Mesendoderm (in vitro differentiated cells): ENCODE results near the gene VSNL1.

Source experiments
- DNase-seq: peaks from one replicate; pipeline ENCODE4 v3.0.0; 2013
- H2AK5ac ChIP-seq: 2 replicates; pipeline ENCODE4 v1.6.1; 2013; ENCODE audit warnings: low read length, inconsistent platforms
- H2BK120ac ChIP-seq: 2 replicates; pipeline ENCODE4 v1.6.1; 2013; ENCODE audit warnings: low read depth, mild to moderate bottlenecking, low read length, moderate library complexity, mixed read lengths
- H2BK15ac ChIP-seq: replicated peaks from 2 replicates; pipeline ENCODE4 v1.6.1; 2013; ENCODE audit warnings: low read depth, mild to moderate bottlenecking, moderate library complexity
- H2BK5ac ChIP-seq: 2 replicates; pipeline ENCODE4 v1.6.1; 2013; ENCODE audit warnings: low read length, inconsistent platforms
- H3K18ac ChIP-seq: 2 replicates; pipeline ENCODE4 v1.6.1; 2013; ENCODE audit warnings: mild to moderate bottlenecking, low read length, mixed read lengths
- H3K23ac ChIP-seq: one replicate; pipeline ENCODE4 v1.6.1; 2013; ENCODE audit warnings: low read length
- H3K27ac ChIP-seq: 2 replicates; pipeline ENCODE4 v1.5.1; 2013; ENCODE audit warnings: low read depth, mild to moderate bottlenecking, inconsistent platforms, low read length, moderate library complexity
- H3K27me3 ChIP-seq: 2 replicates; pipeline ENCODE4 v1.6.1; 2013; ENCODE audit warnings: low read length, control low read depth, mild to moderate bottlenecking, inconsistent platforms; ENCODE audit not compliant: insufficient read depth, poor library complexity
- H3K36me3 ChIP-seq: 2 replicates; pipeline ENCODE4 v1.6.1; 2013; ENCODE audit warnings: low read length, inconsistent platforms; ENCODE audit not compliant: control insufficient read depth, insufficient read depth
- H3K4ac ChIP-seq: one replicate; pipeline ENCODE4 v1.6.1; 2013; ENCODE audit warnings: low read depth, mild to moderate bottlenecking, low read length, moderate library complexity
- H3K4me1 ChIP-seq: 2 replicates; pipeline ENCODE4 v1.6.1; 2013; ENCODE audit warnings: low read depth, low read length, inconsistent platforms; ENCODE audit not compliant: control insufficient read depth
- H3K4me2 ChIP-seq: 2 replicates; pipeline ENCODE4 v1.6.1; 2013; ENCODE audit warnings: low read length
- H3K4me3 ChIP-seq: 2 replicates; pipeline ENCODE4 v1.5.1; 2013; ENCODE audit warnings: mild to moderate bottlenecking, low read length
- H3K56ac ChIP-seq: one replicate; pipeline ENCODE4 v1.6.1; 2013; ENCODE audit warnings: low read length
- H3K79me1 ChIP-seq: 2 replicates; pipeline ENCODE4 v1.6.1; 2013; ENCODE audit warnings: low read length, inconsistent platforms
- H3K79me2 ChIP-seq: 2 replicates; pipeline ENCODE4 v1.6.1; 2013; ENCODE audit warnings: mild to moderate bottlenecking, low read length; ENCODE audit not compliant: control insufficient read depth, insufficient read depth
- H3K9ac ChIP-seq: 2 replicates; pipeline ENCODE4 v1.6.1; 2013; ENCODE audit warnings: low read length, inconsistent platforms
- H4K5ac ChIP-seq: one replicate; pipeline ENCODE4 v1.6.1; 2013; ENCODE audit warnings: low read length
- H4K8ac ChIP-seq: one replicate; pipeline ENCODE4 v1.6.1; 2013; ENCODE audit warnings: low read depth, mild to moderate bottlenecking, control low read depth, low read length, moderate library complexity
- WGBS: extraction: QIAGEN DNeasy Blood & Tissue Kit; methylation state at CpG from one replicate; pipeline ENCODE4 v1.1.7; 2013; ENCODE audit warnings: low lambda C conversion rate, missing lambda C conversion rate; ENCODE audit not compliant: insufficient coverage; ENCODE audit errors: extremely low coverage; 5-methylcytosine and 5-hydroxymethylcytosine counted together

VSNL1 gene

DNA sequence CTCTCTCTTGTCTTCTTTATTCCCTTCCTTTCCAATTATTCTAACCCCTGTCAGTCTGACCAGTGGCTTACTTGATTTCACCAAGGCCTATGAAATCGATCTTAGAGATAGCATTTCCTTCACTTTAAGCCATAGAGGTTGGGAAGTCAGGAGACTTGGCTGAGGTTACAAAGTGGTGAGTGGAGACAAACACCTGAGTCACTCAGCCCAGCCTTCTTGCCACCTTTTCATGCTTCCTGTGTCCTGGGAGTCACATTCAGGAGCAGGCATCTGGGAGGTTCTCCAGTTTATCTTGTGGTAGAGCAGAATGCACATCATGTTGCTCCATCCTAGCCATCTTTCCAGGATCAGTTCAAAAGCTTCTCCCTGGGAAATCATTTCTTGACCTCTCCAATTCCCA is 59.1 kb downstream of the VSNL1 start:
- H3K4ac ChIP-seq: no peak overlapping the region
- no peak for DNase-seq

DNA sequence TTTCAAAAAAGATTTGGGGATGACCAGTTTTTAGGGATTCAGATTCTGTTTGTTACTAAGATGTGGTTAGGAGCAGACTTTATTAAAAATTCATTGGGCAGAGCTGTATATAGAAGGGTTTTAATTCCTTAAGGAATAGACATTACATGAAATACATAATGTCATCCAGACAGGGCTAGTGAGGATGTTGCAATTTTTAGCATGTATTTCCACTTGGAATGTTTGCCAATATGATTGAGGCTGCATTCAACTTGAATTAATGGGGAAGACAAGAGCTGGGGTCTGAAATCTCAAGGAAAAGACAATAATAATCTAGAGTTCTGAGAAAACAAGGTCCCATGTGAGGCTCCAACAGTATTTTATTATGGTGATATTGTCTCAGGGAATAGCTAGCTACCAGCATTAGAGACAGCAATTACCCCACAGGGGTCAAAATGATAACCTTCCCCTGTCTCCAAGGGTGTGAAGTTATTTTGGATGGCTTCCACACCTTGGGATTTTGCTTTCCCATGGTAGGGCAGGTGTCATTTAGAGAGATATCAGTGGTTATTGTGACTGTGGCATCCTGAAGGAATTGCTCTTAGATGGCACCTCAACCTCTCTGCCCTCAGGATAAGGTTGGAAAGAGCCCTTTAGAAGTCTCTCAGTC is 60.2 kb downstream of the VSNL1 start:
- Histone ChIP-seq H3K56ac (no peak overlapping the region), H3K4ac (no peak overlapping the region), H4K5ac (no peak overlapping the region), H3K4me2 (no peak overlapping the region), H3K4me1 (no peaks in the 10 kb centered on the region), H3K18ac (no peak overlapping the region), H2BK5ac (no peak overlapping the region), H3K27me3 (no peaks in the 10 kb centered on the region), H2BK120ac (no peak overlapping the region), H3K79me1 (no peaks in the 10 kb centered on the region), H3K79me2 (no peaks in the 10 kb centered on the region), H2AK5ac (no peak overlapping the region), H2BK15ac (no peak overlapping the region), H3K23ac (no peak overlapping the region), H3K4me3 (no peak overlapping the region), H3K9ac (no peak overlapping the region), H3K36me3 (no peaks in the 10 kb centered on the region), H3K27ac (no peak overlapping the region), H4K8ac (no peak overlapping the region)
- DNase-seq: peak; percentile 27

More for the DNA sequence above, 59.1 kb downstream of the VSNL1 start:
- no peaks in the 10 kb centered on the region for H3K36me3 ChIP-seq
- H3K27me3 ChIP-seq: no peaks in the 10 kb centered on the region
- H3K4me3 ChIP-seq: no peak overlapping the region
- no peak overlapping the region for H3K56ac ChIP-seq
- no peak overlapping the region for H3K27ac ChIP-seq
- no peak overlapping the region for H3K18ac ChIP-seq
- no peaks in the 10 kb centered on the region for H3K4me1 ChIP-seq
- H3K9ac ChIP-seq: no peak overlapping the region
- H3K79me1 ChIP-seq: no peaks in the 10 kb centered on the region
- H3K23ac ChIP-seq: no peak overlapping the region
- no peak overlapping the region for H4K5ac ChIP-seq
- H2BK120ac ChIP-seq: no peak overlapping the region
- no peak overlapping the region for H2AK5ac ChIP-seq
- H3K79me2 ChIP-seq: no peaks in the 10 kb centered on the region
- WGBS: no CpG with 5 or more reads among the region's 1 CpG
- no peak overlapping the region for H2BK5ac ChIP-seq
- no peak overlapping the region for H2BK15ac ChIP-seq
- no peak overlapping the region for H4K8ac ChIP-seq
- no peak overlapping the region for H3K4me2 ChIP-seq

DNA sequence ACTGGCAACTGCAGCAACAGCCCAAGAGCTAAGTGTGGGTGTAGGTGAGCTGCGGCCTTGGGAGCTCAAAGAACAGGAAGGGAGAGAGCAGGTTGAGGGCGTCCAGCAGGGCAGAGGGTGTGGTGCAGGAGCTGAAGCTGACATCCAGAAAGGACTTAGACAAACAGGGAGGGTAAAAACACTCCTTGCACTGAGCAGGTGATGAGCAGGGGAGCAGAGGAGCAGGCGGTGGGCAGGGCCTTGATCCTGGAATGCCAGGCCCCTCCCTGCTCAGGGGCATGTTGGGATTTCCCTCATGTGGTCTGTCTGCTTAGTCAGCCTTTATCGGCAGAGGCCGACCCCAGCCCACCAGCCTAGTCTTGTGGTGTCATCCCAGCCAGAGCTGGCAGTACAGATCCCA is 63.6 kb downstream of the VSNL1 start:
- no CpG with 5 or more reads among the region's 5 CpGs for WGBS
- H3K4me2 ChIP-seq: no peak overlapping the region
- no peak overlapping the region for H3K23ac ChIP-seq
- no peak overlapping the region for H4K8ac ChIP-seq
- no peak overlapping the region for H2BK5ac ChIP-seq
- H2BK15ac ChIP-seq: no peak overlapping the region
- no peak overlapping the region for H3K18ac ChIP-seq
- no peaks in the 10 kb centered on the region for H3K79me2 ChIP-seq
- H3K27me3 ChIP-seq: no peaks in the 10 kb centered on the region
- no peaks in the 10 kb centered on the region for H3K36me3 ChIP-seq
- no peaks in the 10 kb centered on the region for H3K4me1 ChIP-seq
- no peak overlapping the region for H3K4me3 ChIP-seq
- DNase-seq: peak; percentile 46
- no peak overlapping the region for H2AK5ac ChIP-seq
- H3K27ac ChIP-seq: no peak overlapping the region
- no peak overlapping the region for H3K9ac ChIP-seq
- H2BK120ac ChIP-seq: no peak overlapping the region
- H3K56ac ChIP-seq: no peak overlapping the region
- no peaks in the 10 kb centered on the region for H3K79me1 ChIP-seq
- H3K4ac ChIP-seq: no peak overlapping the region
- no peak overlapping the region for H4K5ac ChIP-seq

DNA sequence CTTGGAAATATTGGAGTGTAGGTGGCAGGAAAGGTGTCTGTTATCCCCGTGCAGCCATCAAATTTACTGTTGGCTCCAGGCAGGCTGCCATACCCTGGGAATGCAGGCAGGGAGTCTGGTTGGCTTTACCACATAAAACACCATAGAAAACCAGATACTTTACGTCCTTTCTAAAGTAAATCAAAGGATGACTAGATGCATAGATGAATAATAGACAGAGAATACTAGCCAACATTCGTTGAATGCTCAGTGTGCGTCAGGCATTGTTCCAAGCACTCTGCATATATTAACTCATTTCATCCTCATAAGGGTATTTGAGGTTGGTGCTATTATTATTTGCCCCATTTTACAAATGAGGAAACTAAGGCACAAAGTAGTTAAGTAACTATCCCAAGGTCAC is 65.2 kb downstream of the VSNL1 start:
- H2AK5ac ChIP-seq: no peak overlapping the region
- no peak overlapping the region for H2BK5ac ChIP-seq
- no peak overlapping the region for H2BK120ac ChIP-seq
- no peak overlapping the region for H3K4me2 ChIP-seq
- no peak for DNase-seq
- H4K5ac ChIP-seq: no peak overlapping the region
- H3K79me2 ChIP-seq: no peaks in the 10 kb centered on the region
- H3K79me1 ChIP-seq: no peaks in the 10 kb centered on the region
- no peak overlapping the region for H3K56ac ChIP-seq
- no peaks in the 10 kb centered on the region for H3K27me3 ChIP-seq
- no peak overlapping the region for H3K23ac ChIP-seq
- no peak overlapping the region for H3K9ac ChIP-seq
- no peak overlapping the region for H2BK15ac ChIP-seq
- H3K4me3 ChIP-seq: no peak overlapping the region
- H3K27ac ChIP-seq: no peak overlapping the region
- H3K18ac ChIP-seq: no peak overlapping the region
- H3K4ac ChIP-seq: no peak overlapping the region
- H3K36me3 ChIP-seq: no peaks in the 10 kb centered on the region
- no peaks in the 10 kb centered on the region for H3K4me1 ChIP-seq
- no peak overlapping the region for H4K8ac ChIP-seq
- WGBS: no CpG with 5 or more reads among the region's 4 CpGs

DNA sequence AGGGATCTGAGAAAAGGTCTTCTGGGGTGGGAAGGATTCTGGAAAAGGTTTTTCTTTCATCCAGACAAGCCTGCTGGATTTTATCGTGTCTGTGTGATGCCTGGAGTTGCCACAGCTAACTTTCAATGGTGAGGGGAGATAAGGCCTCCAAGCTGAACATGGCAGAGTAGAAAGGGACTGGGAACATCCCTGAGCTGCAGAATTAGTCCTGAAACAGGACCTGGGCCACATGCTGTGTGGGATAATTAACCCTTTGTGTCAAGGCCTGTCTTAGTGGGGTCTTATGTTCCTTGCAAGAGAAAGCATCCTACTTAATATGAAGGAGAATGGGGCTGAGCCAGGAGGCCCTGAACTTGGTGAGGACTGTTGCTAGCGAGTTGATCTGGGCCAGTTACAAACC is 66.4 kb downstream of the VSNL1 start:
- no peak overlapping the region for H4K8ac ChIP-seq

DNA sequence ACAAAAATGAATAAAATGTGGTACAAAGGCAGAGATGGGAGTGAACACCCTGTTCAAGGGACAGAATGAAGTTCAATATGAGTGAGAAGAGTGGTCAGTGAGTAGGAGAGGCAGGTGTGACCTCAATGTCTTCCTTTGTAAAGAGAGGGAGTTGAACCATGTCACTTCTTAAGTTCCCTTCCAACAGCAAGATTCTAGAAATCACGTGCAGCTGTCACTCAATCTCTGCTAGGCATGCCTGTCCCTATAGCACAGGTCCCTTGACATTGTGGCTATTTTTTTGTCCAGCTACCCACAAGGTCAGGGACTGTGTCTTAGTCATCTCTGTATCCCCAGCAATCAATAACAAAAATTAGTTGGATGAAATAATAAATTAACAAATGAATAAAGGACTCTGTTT is 66.9 kb downstream of the VSNL1 start:
- no peak overlapping the region for H3K56ac ChIP-seq
- WGBS: no CpG with 5 or more reads among the region's 1 CpG
- H3K79me1 ChIP-seq: no peaks in the 10 kb centered on the region
- no peak overlapping the region for H3K4me2 ChIP-seq
- H3K4me3 ChIP-seq: no peak overlapping the region
- no peak overlapping the region for H2BK120ac ChIP-seq
- H2BK15ac ChIP-seq: no peak overlapping the region
- no peak overlapping the region for H3K27ac ChIP-seq
- no peak overlapping the region for H3K18ac ChIP-seq
- no peaks in the 10 kb centered on the region for H3K79me2 ChIP-seq
- H2AK5ac ChIP-seq: no peak overlapping the region
- H3K36me3 ChIP-seq: no peaks in the 10 kb centered on the region
- no peak overlapping the region for H4K5ac ChIP-seq
- DNase-seq: no peak
- H3K9ac ChIP-seq: no peak overlapping the region
- no peaks in the 10 kb centered on the region for H3K4me1 ChIP-seq
- H3K4ac ChIP-seq: no peak overlapping the region
- H4K8ac ChIP-seq: no peak overlapping the region
- H3K27me3 ChIP-seq: no peaks in the 10 kb centered on the region
- no peak overlapping the region for H2BK5ac ChIP-seq
- H3K23ac ChIP-seq: no peak overlapping the region

More for the DNA sequence above, 66.4 kb downstream of the VSNL1 start:
- H3K79me2 ChIP-seq: no peaks in the 10 kb centered on the region
- WGBS: no CpG with 5 or more reads among the region's 2 CpGs
- H2AK5ac ChIP-seq: no peak overlapping the region
- no peak overlapping the region for H2BK120ac ChIP-seq
- H3K23ac ChIP-seq: no peak overlapping the region
- H4K5ac ChIP-seq: no peak overlapping the region
- H2BK15ac ChIP-seq: no peak overlapping the region
- no peak overlapping the region for H3K18ac ChIP-seq
- H3K79me1 ChIP-seq: no peaks in the 10 kb centered on the region
- H3K27ac ChIP-seq: no peak overlapping the region
- H3K4me3 ChIP-seq: no peak overlapping the region
- no peak overlapping the region for H2BK5ac ChIP-seq
- H3K27me3 ChIP-seq: no peaks in the 10 kb centered on the region
- peak; percentile 60 for DNase-seq
- H3K9ac ChIP-seq: no peak overlapping the region
- H3K4ac ChIP-seq: no peak overlapping the region
- no peaks in the 10 kb centered on the region for H3K4me1 ChIP-seq
- H3K36me3 ChIP-seq: no peaks in the 10 kb centered on the region
- no peak overlapping the region for H3K56ac ChIP-seq
- H3K4me2 ChIP-seq: no peak overlapping the region
